Stimulated activated CD8-positive, alpha-beta memory T cell treated with anti-CD3 and anti-CD28 coated beads, Interleukin-15, amount 100 ng/mL, for 4 hours (primary cell): Measurements from ENCODE around the gene SYTL5.

ENCODE experiments used
- DNase-seq, 2 donors: peaks; one replicate each; pipeline ENCODE4 v3.0.0-alpha.2; 2020; ENCODE audit warnings: low read depth in 2 of 2

SYTL5 gene

GRCh38 chrX:38138900-38139299 is 132.5 kb downstream of the SYTL5 start:
- no peak for DNase-seq

- DNase-seq, result no peak
These were observed 136.3 kb downstream of the SYTL5 start for GRCh38 chrX:38142610-38143009.

- no peak for DNase-seq
These were observed 142.7 kb downstream of the SYTL5 start for GRCh38 chrX:38149016-38149415.

- DNase-seq, result no peak
These were observed 144.6 kb downstream of the SYTL5 start for GRCh38 chrX:38150993-38151392.

GRCh38 chrX:38151441-38151840 is 145.1 kb downstream of the SYTL5 start:
- no peak for DNase-seq

GRCh38 chrX:38154340-38154739 is 148.0 kb downstream of the SYTL5 start:
- DNase-seq, result no peak

GRCh38 chrX:38154818-38155217 is 148.5 kb downstream of the SYTL5 start:
- DNase-seq, result no peak

GRCh38 chrX:38156838-38157237 is 150.5 kb downstream of the SYTL5 start:
- no peak for DNase-seq

- DNase-seq, result no peak
These were observed 156.8 kb downstream of the SYTL5 start for GRCh38 chrX:38163193-38163592.

- no peak for DNase-seq
These were observed 158.7 kb downstream of the SYTL5 start for GRCh38 chrX:38165023-38165422.

- DNase-seq, result no peak
These were observed 160.2 kb downstream of the SYTL5 start for GRCh38 chrX:38166478-38167083.

- DNase-seq, result no peak
These were observed 164.2 kb downstream of the SYTL5 start for GRCh38 chrX:38170556-38170955.

- DNase-seq, result no peak
These were observed 166.2 kb downstream of the SYTL5 start for GRCh38 chrX:38172596-38172995.

GRCh38 chrX:38175139-38175538 is 168.8 kb downstream of the SYTL5 start:
- DNase-seq, result no peak

- no peak for DNase-seq
These were observed 172.0 kb downstream of the SYTL5 start for GRCh38 chrX:38178396-38178795.
